H9 (cell line): Measurements from ENCODE around the gene KRTAP2-2. TPM values are rescaled to one million over a fixed set of nuclear protein-coding genes. Genes with fewer than 3 reads are reported as not detected.
"Not testable (repeated sequence)": the region's sequence is repeated elsewhere in the genome, so short reads cannot be mapped to it uniquely, and the experiment has no call there.

Source experiments
- DNase-seq: peaks from one replicate; pipeline ENCODE4 v3.0.0-alpha.2; 2017
- H2AFZ ChIP-seq: one replicate; pipeline ENCODE4 v1.6.1; 2013; ENCODE audit warnings: mild to moderate bottlenecking, low read length, control low read depth, moderate library complexity
- H2AK5ac ChIP-seq: 2 replicates; pipeline ENCODE4 v1.6.1; 2013; ENCODE audit warnings: low read length, control low read depth, mixed read lengths; ENCODE audit not compliant: insufficient read length
- H2BK120ac ChIP-seq: one replicate; pipeline ENCODE4 v1.6.1; 2013; ENCODE audit warnings: low read depth, mild to moderate bottlenecking, low read length, control low read depth, inconsistent platforms; ENCODE audit not compliant: poor library complexity, severe bottlenecking
- H2BK12ac ChIP-seq: 2 replicates; pipeline ENCODE4 v1.6.1; 2013; ENCODE audit warnings: low read length, control low read depth, mixed read lengths, low read depth; ENCODE audit not compliant: insufficient read length
- H2BK15ac ChIP-seq: 2 replicates; pipeline ENCODE4 v1.6.1; 2013; ENCODE audit warnings: low read depth, low read length, control low read depth
- H2BK20ac ChIP-seq: one replicate; pipeline ENCODE4 v1.6.1; 2013; ENCODE audit warnings: low read depth, mild to moderate bottlenecking, low read length, control low read depth, inconsistent platforms; ENCODE audit not compliant: poor library complexity, severe bottlenecking
- H2BK5ac ChIP-seq: 2 replicates; pipeline ENCODE4 v1.6.1; 2013; ENCODE audit warnings: low read length, control low read depth, mixed read lengths; ENCODE audit not compliant: insufficient read length
- H3K14ac ChIP-seq: 2 replicates; pipeline ENCODE4 v1.6.1; 2013; ENCODE audit warnings: low read length, control low read depth; ENCODE audit not compliant: insufficient read depth
- H3K18ac ChIP-seq: 2 replicates; pipeline ENCODE4 v1.6.1; 2013; ENCODE audit warnings: low read depth, mild to moderate bottlenecking, mixed read lengths, low read length, control low read depth; ENCODE audit not compliant: insufficient read length
- H3K23ac ChIP-seq: 2 replicates; pipeline ENCODE4 v1.6.1; 2013; ENCODE audit warnings: low read length, control low read depth, mixed read lengths, low read depth; ENCODE audit not compliant: insufficient read length
- H3K23me2 ChIP-seq: 2 replicates; pipeline ENCODE4 v1.6.1; 2013; ENCODE audit warnings: low read depth, mild to moderate bottlenecking, mixed read lengths, low read length, control low read depth; ENCODE audit not compliant: insufficient read length, poor library complexity, severe bottlenecking
- H3K27ac ChIP-seq: 2 replicates; pipeline ENCODE4 v1.5.1; 2013; ENCODE audit warnings: low read length, control low read depth, mixed read lengths, low read depth; ENCODE audit not compliant: insufficient read length
- H3K27me3 ChIP-seq: 2 replicates; pipeline ENCODE4 v1.6.1; 2013; ENCODE audit warnings: low read length, control low read depth, inconsistent platforms; ENCODE audit not compliant: insufficient read depth
- H3K4ac ChIP-seq: 2 replicates; pipeline ENCODE4 v1.6.1; 2013; ENCODE audit warnings: low read depth, mild to moderate bottlenecking, control low read depth, inconsistent platforms, low read length, moderate library complexity
- H3K4me1 ChIP-seq: 2 replicates; pipeline ENCODE4 v1.6.1; 2013; ENCODE audit warnings: low read length, control low read depth, inconsistent platforms; ENCODE audit not compliant: insufficient read depth
- H3K4me2 ChIP-seq: 2 replicates; pipeline ENCODE4 v1.6.1; 2013; ENCODE audit warnings: low read length, control low read depth, mixed read lengths; ENCODE audit not compliant: insufficient read length, insufficient read depth
- H3K56ac ChIP-seq: 2 replicates; pipeline ENCODE4 v1.6.1; 2013; ENCODE audit warnings: low read depth, mild to moderate bottlenecking, mixed read lengths, low read length, control low read depth; ENCODE audit not compliant: insufficient read length
- H3K79me1 ChIP-seq: 2 replicates; pipeline ENCODE4 v1.6.1; 2013; ENCODE audit warnings: low read depth, mild to moderate bottlenecking, moderate library complexity, low read length, control low read depth, inconsistent platforms; ENCODE audit not compliant: insufficient read depth, poor library complexity, severe bottlenecking
- H3K79me2 ChIP-seq: 2 replicates; pipeline ENCODE4 v1.6.1; 2013; ENCODE audit warnings: low read length, control low read depth, inconsistent platforms; ENCODE audit not compliant: insufficient read depth
- H3K9ac ChIP-seq: 2 replicates; pipeline ENCODE4 v1.6.1; 2013; ENCODE audit warnings: low read length, control low read depth, mixed read lengths; ENCODE audit not compliant: insufficient read length; ENCODE audit errors: extremely low read depth
- H3K9me3 ChIP-seq: one replicate; pipeline ENCODE4 v1.6.1; 2013; ENCODE audit warnings: low read depth, low read length, inconsistent platforms; ENCODE audit not compliant: control insufficient read depth
- H3T11ph ChIP-seq: one replicate; pipeline ENCODE4 v1.6.1; 2013; ENCODE audit warnings: mild to moderate bottlenecking, low read length, control low read depth, inconsistent platforms
- H4K20me1 ChIP-seq: one replicate; pipeline ENCODE4 v1.6.1; 2013; ENCODE audit not compliant: control insufficient read depth, insufficient read length, insufficient read depth
- H4K5ac ChIP-seq: 2 replicates; pipeline ENCODE4 v1.6.1; 2013; ENCODE audit warnings: low read depth, mild to moderate bottlenecking, mixed read lengths, low read length, control low read depth; ENCODE audit not compliant: insufficient read length
- H4K8ac ChIP-seq: replicated peaks from 2 replicates; pipeline ENCODE4 v1.6.1; 2013; ENCODE audit warnings: low read length, control low read depth, mixed read lengths, low read depth; ENCODE audit not compliant: insufficient read length
- H4K91ac ChIP-seq: 2 replicates; pipeline ENCODE4 v1.6.1; 2013; ENCODE audit warnings: low read depth, mild to moderate bottlenecking, moderate library complexity, mixed read lengths, low read length, control low read depth; ENCODE audit not compliant: insufficient read length
- H3K27ac Mint-ChIP-seq, 3 experiments: 2 replicates in 2 of 3; 3 replicates in 1 of 3; pipeline ENCODE4 v1.8.0; 2020 to 2021; ENCODE audit warnings: mixed read lengths in 3 of 3, mild to moderate bottlenecking in 1 of 3, moderate library complexity in 1 of 3
- H3K27me3 Mint-ChIP-seq: 2 replicates; pipeline ENCODE4 v1.8.0; 2021; ENCODE audit warnings: low read depth, mild to moderate bottlenecking, moderate library complexity, mixed read lengths
- H3K36me3 Mint-ChIP-seq, 3 experiments: 2 replicates in 2 of 3; 3 replicates in 1 of 3; pipeline ENCODE4 v1.8.0; 2020 to 2021; ENCODE audit warnings: low read depth in 3 of 3, mixed read lengths in 3 of 3; ENCODE audit not compliant: insufficient read depth in 1 of 3
- H3K4me1 Mint-ChIP-seq, 2 experiments: 2 replicates each; pipeline ENCODE4 v1.8.0; 2020; ENCODE audit warnings: mixed read lengths in 2 of 2
- H3K4me3 Mint-ChIP-seq, 2 experiments: 2 replicates in 1 of 2; 3 replicates in 1 of 2; pipeline ENCODE4 v1.8.0; 2020 to 2021; ENCODE audit warnings: mild to moderate bottlenecking in 2 of 2, mixed read lengths in 2 of 2, moderate library complexity in 1 of 2
- H3K9me3 Mint-ChIP-seq, 2 experiments: 2 replicates in 1 of 2; 3 replicates in 1 of 2; pipeline ENCODE4 v1.8.0; 2020; ENCODE audit warnings: mild to moderate bottlenecking in 2 of 2, mixed read lengths in 2 of 2, moderate library complexity in 1 of 2
- CTCF ChIP-seq: fragments of 200-600 bp; sonication (generic); conservative IDR thresholded peaks from 3 replicates; pipeline ENCODE4 v1.8.0; 2021; ENCODE audit warnings: antibody characterized with exemption, mild to moderate bottlenecking
- WGBS: extraction: QIAGEN DNeasy Blood & Tissue Kit; methylation state at CpG from one replicate; pipeline ENCODE4 v1.1.7; 2013; ENCODE audit warnings: missing lambda C conversion rate, low lambda C conversion rate, mixed read lengths; ENCODE audit not compliant: insufficient read length; ENCODE audit errors: extremely low coverage; 5-methylcytosine and 5-hydroxymethylcytosine counted together
- total RNA-seq: library from RNA; stranded (reverse); gene quantifications from 2 replicates; pipeline ENCODE4 v1.2.1, GENCODE V29; 2021

Gene KRTAP2-2
- total RNA-seq, 1 experiment from 2014 or later = not detected

DNA sequence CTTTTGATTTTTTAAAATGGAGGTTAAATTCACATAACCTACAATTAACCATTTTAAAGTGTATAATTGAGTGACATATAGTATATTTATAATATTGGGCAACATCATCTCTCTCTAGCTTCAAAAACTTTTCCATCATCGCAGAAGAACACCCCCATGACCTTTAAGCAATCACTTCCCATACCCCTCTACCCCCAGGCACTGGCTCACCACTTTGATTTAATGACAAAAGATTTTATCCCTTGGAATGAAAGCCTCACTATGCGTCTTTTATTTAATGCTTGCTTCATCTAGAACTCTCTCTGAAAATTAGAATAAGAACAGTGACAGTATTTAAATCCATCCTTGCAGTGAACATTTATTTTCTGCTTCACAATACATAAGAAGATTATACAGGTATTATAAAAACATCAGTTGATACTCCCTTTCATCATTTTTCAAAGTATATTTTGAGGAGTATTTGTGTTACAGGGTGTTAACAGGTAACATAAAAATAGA is 17.1 kb downstream of the KRTAP2-2 start:
- Histone ChIP-seq H3K27me3 (no peaks in the 10 kb centered on the region), H3K9me3 (no peaks in the 10 kb centered on the region), H2BK12ac (no peak overlapping the region), H2BK20ac (no peak overlapping the region), H2BK120ac (no peak overlapping the region), H3K4me1 (peaks cover 2% of the 10 kb centered on the region; the same call in 1 of the 2 replicates), H3K79me1 (no peaks in the 10 kb centered on the region), H4K5ac (no peak overlapping the region), H3T11ph (no peak overlapping the region), H3K14ac (no peak overlapping the region), H4K8ac (no peak overlapping the region), H3K56ac (no peak overlapping the region), H2AFZ (no peak overlapping the region), H3K4ac (no peak overlapping the region), H2AK5ac (no peak overlapping the region), H2BK5ac (no peak overlapping the region), H4K20me1 (no peaks in the 10 kb centered on the region), H3K79me2 (no peaks in the 10 kb centered on the region), H4K91ac (no peak overlapping the region), H2BK15ac (no peak overlapping the region), H3K18ac (no peak overlapping the region), H3K23me2 (no peaks in the 10 kb centered on the region), H3K27ac (no peak overlapping the region), H3K9ac (no peak overlapping the region), H3K4me2 (no peak overlapping the region), H3K23ac (no peak overlapping the region)
- no peaks in the 10 kb centered on the region; a peak in 1 of 5 replicates for H3K9me3 Mint-ChIP-seq
- no CpG with 5 or more reads among the region's 2 CpGs for WGBS
- no peak overlapping the region for H3K4me3 Mint-ChIP-seq
- no peak for TF ChIP-seq CTCF
- H3K36me3 Mint-ChIP-seq = no peaks in the 10 kb centered on the region; a peak in 1 of 7 replicates
- H3K27ac Mint-ChIP-seq = peak overlapping the region in 1 of 3 experiments; percentile 12; a peak in 1 of 7 replicates
- peaks cover 34 to 36% of the 10 kb centered on the region in 2 experiments for H3K4me1 Mint-ChIP-seq
- DNase-seq = no peak
- H3K27me3 Mint-ChIP-seq = no peaks in the 10 kb centered on the region

DNA sequence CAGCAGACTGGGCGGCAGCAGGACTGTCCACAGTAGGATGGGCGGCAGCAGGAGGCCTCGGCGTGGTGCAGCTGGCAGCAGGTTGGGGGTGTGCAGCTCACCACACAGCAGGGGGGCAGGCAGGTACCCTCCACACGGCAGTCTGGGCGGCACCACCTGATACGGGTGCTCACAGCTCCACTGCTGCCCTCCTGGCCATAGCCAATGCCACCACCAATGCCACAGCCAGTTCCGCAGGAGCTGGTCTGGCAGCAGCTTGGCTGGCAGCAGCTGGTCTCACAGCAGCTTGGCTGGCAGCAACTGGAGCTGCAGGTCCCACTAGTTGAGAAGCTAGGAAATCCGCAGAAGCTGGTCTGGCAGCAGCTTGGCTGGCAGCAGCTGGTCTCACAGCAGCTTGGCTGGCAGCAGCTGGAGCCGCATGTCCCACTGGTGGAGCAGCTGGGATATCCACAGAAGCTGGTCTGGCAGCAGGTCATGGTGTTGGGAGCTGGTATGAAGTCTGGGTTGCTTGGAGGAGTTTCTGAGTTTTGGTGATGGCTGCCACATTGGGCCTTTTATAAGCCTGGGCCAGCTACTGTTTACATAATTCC is 20.6 kb downstream of the KRTAP2-2 start, which contains the start of gene KRTAP1-3:
TSS of gene KRTAP1-3 (minus strand) at position 529 of the 590 bp plus-strand sequence. CDS start at position 476, 53 bp downstream.
- H3K23me2 ChIP-seq, H3K9me3 ChIP-seq, H4K5ac ChIP-seq, H2BK120ac ChIP-seq, H4K20me1 ChIP-seq, H2BK5ac ChIP-seq, H4K8ac ChIP-seq, H3K27ac Mint-ChIP-seq, H2BK15ac ChIP-seq, H3K23ac ChIP-seq, H3K79me2 ChIP-seq, H3K4me2 ChIP-seq, H2AK5ac ChIP-seq, DNase-seq, H4K91ac ChIP-seq, H3K56ac ChIP-seq, H3K27ac ChIP-seq, H3K4ac ChIP-seq, H3K4me1 ChIP-seq, H3K36me3 Mint-ChIP-seq, H3K79me1 ChIP-seq, H3K9ac ChIP-seq, H2BK12ac ChIP-seq, H3K27me3 ChIP-seq, H3K4me3 Mint-ChIP-seq, H3K18ac ChIP-seq, H3T11ph ChIP-seq, H3K14ac ChIP-seq, H3K9me3 Mint-ChIP-seq, H2AFZ ChIP-seq, H3K27me3 Mint-ChIP-seq, H2BK20ac ChIP-seq: not testable (repeated sequence)
- WGBS = no CpG with 5 or more reads among the region's 10 CpGs
- H3K4me1 Mint-ChIP-seq = peaks cover 26 to 28% of the 10 kb centered on the region in 2 experiments
